Thoracic aorta (tissue), 2 donors: Measurements from ENCODE around the gene LCE2A. TPM values are rescaled to one million over a fixed set of nuclear protein-coding genes. Genes with fewer than 3 reads are reported as not detected.

Source experiments
- ATAC-seq: fragments of 150-250 bp; one replicate; pipeline ENCODE4 v1.8.0; 2017; ENCODE audit warnings: low read depth; ENCODE audit not compliant: insufficient number of reproducible peaks, low FRiP score
- DNase-seq: peaks from one replicate; pipeline ENCODE4 v3.0.0-alpha.2; 2020; ENCODE audit warnings: low spot score
- H3K27ac ChIP-seq, 2 donors: fragments of 200-600 bp; sonication (generic); 1 replicate in 1 of 2; 2 replicates in 1 of 2; pipeline ENCODE4 v1.5.1; 2016; ENCODE audit warnings: mild to moderate bottlenecking in 2 of 2, moderate library complexity in 2 of 2
- H3K27me3 ChIP-seq: fragments of 200-600 bp; sonication (generic); replicated peaks from 2 replicates; pipeline ENCODE4 v1.6.0; 2016; ENCODE audit warnings: mild to moderate bottlenecking; ENCODE audit not compliant: insufficient read depth
- H3K36me3 ChIP-seq: fragments of 200-600 bp; sonication (generic); one replicate; pipeline ENCODE4 v1.5.1; 2016
- H3K4me1 ChIP-seq, 2 donors: fragments of 200-600 bp; sonication (generic); 1 replicate in 1 of 2; 2 replicates in 1 of 2; pipeline versions ENCODE4 v1.5.1 to v1.6.0; 2016; ENCODE audit warnings: low read depth in 2 of 2, mild to moderate bottlenecking in 1 of 2; ENCODE audit not compliant: control insufficient read depth in 1 of 2
- H3K4me3 ChIP-seq: fragments of 200-600 bp; sonication (generic); 2 replicates; pipeline ENCODE4 v1.5.1; 2016; ENCODE audit warnings: mild to moderate bottlenecking
- H3K9me3 ChIP-seq: fragments of 200-600 bp; sonication (generic); 2 replicates; pipeline ENCODE4 v1.5.1; 2016
- total RNA-seq, 2 donors: library from RNA; depleted of rRNA; stranded (reverse); fragments of >200 nt; gene quantifications; one replicate each; pipeline versions ENCODE4 v1.1.0 to v1.2.3, GENCODE V29; 2016
- TF ChIP-seq, protein P1 (sequence below): fragments of 200-600 bp; sonication (generic); IDR thresholded peaks from one replicate; pipeline ENCODE4 v1.5.1; 2019; ENCODE audit warnings: antibody characterized with exemption

Gene LCE2A, protein sequence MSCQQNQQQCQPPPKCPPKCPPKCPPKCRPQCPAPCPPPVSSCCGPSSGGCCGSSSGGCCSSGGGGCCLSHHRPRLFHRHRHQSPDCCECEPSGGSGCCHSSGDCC
- total RNA-seq, result not detected

DNA sequence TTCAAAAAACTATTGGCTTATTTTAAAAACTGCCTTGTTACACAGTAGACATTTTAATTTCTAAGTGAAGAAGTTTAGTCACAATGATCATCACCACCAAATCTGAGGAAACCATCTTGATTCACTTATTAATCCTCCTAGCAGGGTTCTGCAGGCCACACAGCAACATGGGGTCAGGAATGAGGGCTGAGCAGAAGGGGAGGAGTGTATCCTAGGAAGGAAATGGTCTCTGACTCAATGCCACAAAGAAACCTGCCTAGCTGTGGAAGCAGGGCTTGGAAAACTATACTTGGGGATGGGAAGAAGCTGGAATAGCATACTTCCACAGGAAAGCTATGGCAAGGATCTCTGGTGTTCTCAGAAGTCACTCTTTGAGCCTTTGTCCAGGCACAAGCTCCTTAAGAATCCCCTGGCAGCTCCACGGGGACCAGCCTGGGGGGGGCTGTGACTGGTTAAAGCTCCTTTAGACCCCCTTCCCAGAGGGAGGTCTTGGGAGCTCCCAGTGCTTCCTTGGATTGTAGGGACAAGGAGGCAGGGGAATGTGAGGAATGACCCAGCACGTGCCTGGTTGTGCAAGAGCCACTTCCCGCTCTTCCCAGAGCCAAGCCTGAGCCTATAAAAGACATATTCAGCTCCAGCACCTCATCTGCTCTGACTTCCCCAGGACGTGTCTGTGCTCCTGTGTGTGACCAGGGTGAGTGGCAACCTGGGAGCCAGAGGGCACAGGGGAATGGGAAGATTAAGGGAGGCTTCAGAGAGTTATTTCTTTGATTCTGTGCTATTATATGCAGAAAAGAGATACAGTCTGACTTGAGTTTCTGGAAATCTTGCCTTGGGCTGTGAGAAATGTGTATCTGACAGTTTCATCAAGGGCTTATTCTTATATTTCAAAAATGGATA lies at the start of gene LCE2A:
Gene LCE2A (plus strand): TSS at position 645 of the 900 bp plus-strand sequence. CDS start 557 bp downstream, outside the sequence.
- H3K27me3 ChIP-seq, result no peaks in the 10 kb centered on the region
- TF ChIP-seq, protein P1, sequence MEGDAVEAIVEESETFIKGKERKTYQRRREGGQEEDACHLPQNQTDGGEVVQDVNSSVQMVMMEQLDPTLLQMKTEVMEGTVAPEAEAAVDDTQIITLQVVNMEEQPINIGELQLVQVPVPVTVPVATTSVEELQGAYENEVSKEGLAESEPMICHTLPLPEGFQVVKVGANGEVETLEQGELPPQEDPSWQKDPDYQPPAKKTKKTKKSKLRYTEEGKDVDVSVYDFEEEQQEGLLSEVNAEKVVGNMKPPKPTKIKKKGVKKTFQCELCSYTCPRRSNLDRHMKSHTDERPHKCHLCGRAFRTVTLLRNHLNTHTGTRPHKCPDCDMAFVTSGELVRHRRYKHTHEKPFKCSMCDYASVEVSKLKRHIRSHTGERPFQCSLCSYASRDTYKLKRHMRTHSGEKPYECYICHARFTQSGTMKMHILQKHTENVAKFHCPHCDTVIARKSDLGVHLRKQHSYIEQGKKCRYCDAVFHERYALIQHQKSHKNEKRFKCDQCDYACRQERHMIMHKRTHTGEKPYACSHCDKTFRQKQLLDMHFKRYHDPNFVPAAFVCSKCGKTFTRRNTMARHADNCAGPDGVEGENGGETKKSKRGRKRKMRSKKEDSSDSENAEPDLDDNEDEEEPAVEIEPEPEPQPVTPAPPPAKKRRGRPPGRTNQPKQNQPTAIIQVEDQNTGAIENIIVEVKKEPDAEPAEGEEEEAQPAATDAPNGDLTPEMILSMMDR, result no peak
- DNase-seq (no peak), ATAC-seq (no peak)
- no peak within 1 kb of the TSS for H3K27ac ChIP-seq
- H3K36me3 ChIP-seq, result no peaks in the 10 kb centered on the region
- no peaks in the 10 kb centered on the region for H3K9me3 ChIP-seq
- no peak within 1 kb of the TSS for H3K4me3 ChIP-seq
- no peaks in the 10 kb centered on the region for H3K4me1 ChIP-seq

DNA sequence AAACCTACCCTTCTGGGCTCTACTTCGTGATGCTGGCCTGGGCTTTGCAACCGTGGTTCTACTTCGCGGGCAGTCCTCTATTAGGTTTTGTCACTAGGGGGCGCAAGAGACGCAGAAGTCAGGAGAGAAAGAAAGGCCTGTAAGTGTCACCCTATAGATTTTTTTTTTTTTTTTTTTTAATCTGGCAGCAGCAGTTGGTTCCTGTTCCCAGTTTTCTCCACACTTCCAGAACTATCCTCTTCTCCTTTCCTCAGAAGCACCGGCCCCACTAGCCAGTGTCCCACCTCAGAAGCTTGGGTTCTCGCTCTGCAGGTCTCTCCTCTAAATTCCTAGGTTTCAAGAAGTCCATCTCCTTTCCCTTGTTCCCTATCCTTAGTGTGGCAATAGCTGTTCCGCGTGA lies 44.0 kb upstream of the LCE2A start:
- H3K4me1 ChIP-seq, result peaks cover 0 to 4% of the 10 kb centered on the region in 2 donors
- no peaks in the 10 kb centered on the region for H3K27me3 ChIP-seq
- TF ChIP-seq, protein P1, result no peak
- H3K4me3 ChIP-seq, result no peak overlapping the region
- no peak overlapping the region for H3K27ac ChIP-seq
- ATAC-seq (no peak), DNase-seq (no peak)
- no peaks in the 10 kb centered on the region for H3K36me3 ChIP-seq
- H3K9me3 ChIP-seq, result no peaks in the 10 kb centered on the region

DNA sequence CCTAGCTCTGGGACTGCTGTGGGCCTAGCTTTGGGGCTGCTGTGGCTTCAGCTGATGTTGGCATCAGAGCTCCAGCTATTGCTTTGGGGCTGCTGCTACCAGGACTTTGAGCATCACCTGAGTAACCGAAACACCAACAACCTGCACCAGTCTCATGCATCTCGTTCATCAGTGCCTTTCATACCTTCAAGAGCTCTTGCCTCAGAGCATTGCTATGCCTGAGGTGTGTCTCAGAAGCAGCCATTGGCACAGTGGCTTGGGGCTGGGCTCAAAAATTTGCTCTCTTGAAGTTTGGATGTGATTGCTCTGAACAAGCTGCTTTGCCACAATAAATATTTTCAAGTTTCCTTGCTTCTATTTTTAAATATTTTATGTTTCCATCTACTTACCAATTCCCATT lies 41.7 kb upstream of the LCE2A start:
- ATAC-seq, result no peak
- H3K4me1 ChIP-seq, result peaks cover 0 to 4% of the 10 kb centered on the region in 2 donors
- H3K9me3 ChIP-seq, result no peaks in the 10 kb centered on the region
- no peak for DNase-seq
- H3K27me3 ChIP-seq, result no peaks in the 10 kb centered on the region
- H3K27ac ChIP-seq, result no peak overlapping the region
- TF ChIP-seq, protein P1, result no peak
- no peak overlapping the region for H3K4me3 ChIP-seq
- H3K36me3 ChIP-seq, result no peaks in the 10 kb centered on the region

DNA sequence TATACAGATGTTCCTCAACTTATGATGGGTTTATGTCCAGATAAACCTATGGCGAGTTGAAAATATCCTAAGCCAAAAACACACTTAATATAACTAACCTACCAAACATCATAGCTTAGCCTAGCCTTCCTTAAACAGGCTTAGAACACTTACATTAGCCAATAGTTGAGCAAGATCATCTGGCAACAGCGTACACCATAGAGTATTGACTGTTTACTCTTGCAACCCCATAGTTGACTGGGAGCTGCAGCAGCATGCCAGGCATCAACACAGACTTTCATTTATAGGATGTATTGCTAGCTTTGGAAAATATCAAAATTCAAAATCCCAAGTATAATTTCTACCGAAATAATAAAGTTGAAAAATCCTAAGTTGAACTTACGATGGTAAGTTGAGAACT lies 40.5 kb upstream of the LCE2A start:
- no peak overlapping the region for H3K4me3 ChIP-seq
- TF ChIP-seq, protein P1, result no peak
- DNase-seq (no peak), ATAC-seq (no peak)
- no peaks in the 10 kb centered on the region for H3K9me3 ChIP-seq
- no peaks in the 10 kb centered on the region for H3K27me3 ChIP-seq
- H3K4me1 ChIP-seq, result peaks cover 0 to 4% of the 10 kb centered on the region in 2 donors
- H3K36me3 ChIP-seq, result no peaks in the 10 kb centered on the region
- H3K27ac ChIP-seq, result no peak overlapping the region

DNA sequence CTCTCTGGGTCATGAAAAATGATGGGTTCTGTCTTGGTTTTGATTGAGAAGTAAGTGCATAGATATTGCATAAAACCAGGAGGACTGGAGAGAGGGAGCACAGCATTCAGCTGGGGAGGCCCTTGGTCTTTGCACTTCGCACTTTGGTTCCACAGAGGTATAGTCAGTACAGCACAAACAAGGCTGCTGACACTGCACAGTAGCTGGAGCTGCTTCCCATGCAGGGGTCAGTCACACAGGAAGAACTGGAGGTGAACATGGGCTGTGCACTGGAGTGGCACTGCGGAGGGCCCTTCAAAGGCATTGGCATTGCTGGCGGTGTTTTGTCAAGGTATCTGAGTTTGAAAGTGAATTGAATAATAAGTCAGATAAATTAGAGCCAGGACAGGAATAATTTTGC lies 39.5 kb upstream of the LCE2A start:
- TF ChIP-seq, protein P1, result no peak
- Histone ChIP-seq H3K36me3 (no peaks in the 10 kb centered on the region), H3K4me3 (no peak overlapping the region), H3K4me1 (peaks cover 0 to 4% of the 10 kb centered on the region in 2 donors), H3K27me3 (no peaks in the 10 kb centered on the region), H3K9me3 (no peaks in the 10 kb centered on the region), H3K27ac (no peak overlapping the region)
- DNase-seq (no peak), ATAC-seq (no peak)
